HFFc6 (cell line): ENCODE measurements around the gene MC4R. TPM values are rescaled to one million over a fixed set of nuclear protein-coding genes. Genes with fewer than 3 reads are reported as not detected.
"Not testable (repeated sequence)": the region's sequence is repeated elsewhere in the genome, so short reads cannot be mapped to it uniquely, and the experiment has no call there.

ENCODE experiments used
- DNase-seq: peaks from one replicate; pipeline ENCODE4 v3.0.0-alpha.2; 2018
- H3K27ac Mint-ChIP-seq: 2 replicates; pipeline ENCODE4 v1.8.0; 2020; ENCODE audit warnings: mild to moderate bottlenecking, mixed read lengths
- H3K27me3 Mint-ChIP-seq: 2 replicates; pipeline ENCODE4 v1.8.0; 2021; ENCODE audit warnings: mild to moderate bottlenecking, moderate library complexity, mixed read lengths; ENCODE audit not compliant: insufficient read depth
- H3K36me3 Mint-ChIP-seq: 2 replicates; pipeline ENCODE4 v1.8.0; 2021; ENCODE audit warnings: low read depth, mixed read lengths
- H3K4me1 Mint-ChIP-seq: 2 replicates; pipeline ENCODE4 v1.8.0; 2020; ENCODE audit warnings: low read depth, mixed read lengths
- H3K4me3 Mint-ChIP-seq: 2 replicates; pipeline ENCODE4 v1.8.0; 2020; ENCODE audit warnings: mild to moderate bottlenecking, moderate library complexity, mixed read lengths
- H3K9me3 Mint-ChIP-seq: 2 replicates; pipeline ENCODE4 v1.8.0; 2020; ENCODE audit warnings: mild to moderate bottlenecking, mixed read lengths
- CTCF ChIP-seq: fragments of 200-600 bp; sonication (generic); IDR thresholded peaks from 2 replicates; pipeline ENCODE4 v1.5.0; 2021; ENCODE audit warnings: antibody characterized with exemption, mild to moderate bottlenecking
- long read RNA-seq: library from polyadenylated mRNA; unstranded; transcript quantifications from one replicate; pipeline ENCODE4 v2.0.0, GENCODE V29; 2019
- total RNA-seq, 6 experiments: library from RNA; stranded (reverse); fragmentation: NEBNext Ultra II Directional; extraction: Animal tissue kit (Norgen Biotek cat#: 25700); gene quantifications; 2 replicates in 1 of 6; 3 replicates in 5 of 6; pipeline ENCODE4 v1.2.3, GENCODE V29; 2021

MC4R gene
- total RNA-seq = not detected
- long read RNA-seq = 0 reads

GRCh38 chr18:60372596-60372995 lies at the start of gene MC4R:
Gene MC4R, minus strand, starts transcription at chr18:60372775. Its CDS starts 426 bp downstream, at chr18:60372349.
- H3K4me1 Mint-ChIP-seq = peaks cover 11% of the 10 kb centered on the region
- H3K9me3 Mint-ChIP-seq = no peaks in the 10 kb centered on the region
- H3K27me3 Mint-ChIP-seq = peaks cover 9% of the 10 kb centered on the region; the same call in 1 of the 2 replicates
- TF ChIP-seq CTCF = no peak
- no peaks in the 10 kb centered on the region for H3K36me3 Mint-ChIP-seq
- H3K27ac Mint-ChIP-seq = no peak within 1 kb of the TSS
- DNase-seq = peak; percentile 65
- peak within 1 kb of the TSS; percentile 75 for H3K4me3 Mint-ChIP-seq

GRCh38 chr18:60422306-60422705 lies 49.7 kb upstream of the MC4R start:
- not testable (repeated sequence) for H3K27me3 Mint-ChIP-seq, H3K9me3 Mint-ChIP-seq, DNase-seq, H3K4me3 Mint-ChIP-seq, H3K27ac Mint-ChIP-seq, H3K4me1 Mint-ChIP-seq, H3K36me3 Mint-ChIP-seq

GRCh38 chr18:60421356-60422118 lies 49.0 kb upstream of the MC4R start:
- DNase-seq = no peak
- Mint-ChIP-seq H3K36me3 (no peaks in the 10 kb centered on the region), H3K27me3 (no peaks in the 10 kb centered on the region), H3K4me3 (no peak overlapping the region), H3K4me1 (no peaks in the 10 kb centered on the region), H3K27ac (no peak overlapping the region), H3K9me3 (no peaks in the 10 kb centered on the region)
- no peak for TF ChIP-seq CTCF

GRCh38 chr18:60417946-60418345 lies 45.4 kb upstream of the MC4R start:
- H3K36me3 Mint-ChIP-seq = no peaks in the 10 kb centered on the region
- no peaks in the 10 kb centered on the region for H3K4me1 Mint-ChIP-seq
- no peaks in the 10 kb centered on the region for H3K9me3 Mint-ChIP-seq
- H3K27me3 Mint-ChIP-seq = peaks cover 4% of the 10 kb centered on the region
- DNase-seq = no peak
- no peak overlapping the region for H3K27ac Mint-ChIP-seq
- no peak overlapping the region for H3K4me3 Mint-ChIP-seq
- no peak for TF ChIP-seq CTCF

GRCh38 chr18:60413944-60414547 lies 41.5 kb upstream of the MC4R start:
- H3K27ac Mint-ChIP-seq = no peak overlapping the region
- peak; percentile 76 for TF ChIP-seq CTCF
- H3K36me3 Mint-ChIP-seq = no peaks in the 10 kb centered on the region
- peak; percentile 2 for DNase-seq
- no peaks in the 10 kb centered on the region for H3K4me1 Mint-ChIP-seq
- peaks cover 8% of the 10 kb centered on the region for H3K27me3 Mint-ChIP-seq
- no peaks in the 10 kb centered on the region for H3K9me3 Mint-ChIP-seq
- H3K4me3 Mint-ChIP-seq = no peak overlapping the region

GRCh38 chr18:60411715-60412114 lies 39.1 kb upstream of the MC4R start:
- no peak overlapping the region for H3K27ac Mint-ChIP-seq
- no peaks in the 10 kb centered on the region for H3K36me3 Mint-ChIP-seq
- DNase-seq = no peak
- TF ChIP-seq CTCF = peak; percentile 44
- H3K27me3 Mint-ChIP-seq = peaks cover 8% of the 10 kb centered on the region
- no peak overlapping the region for H3K4me3 Mint-ChIP-seq
- no peaks in the 10 kb centered on the region for H3K4me1 Mint-ChIP-seq
- no peaks in the 10 kb centered on the region for H3K9me3 Mint-ChIP-seq
